GM12874 (cell line): ENCODE measurements around the gene CLPX.

ENCODE experiments used
- TF ChIP-seq, protein P1 (sequence below): IDR thresholded peaks from 2 replicates; pipeline ENCODE4 v1.5.1; 2011; ENCODE audit warnings: low read depth, mild to moderate bottlenecking, control low read depth, low read length, moderate library complexity; ENCODE audit not compliant: insufficient read depth

The CLPX gene

GRCh38 chr15:65204931-65205660 lies 20.0 kb upstream of the CLPX start:
- TF ChIP-seq, protein P1, sequence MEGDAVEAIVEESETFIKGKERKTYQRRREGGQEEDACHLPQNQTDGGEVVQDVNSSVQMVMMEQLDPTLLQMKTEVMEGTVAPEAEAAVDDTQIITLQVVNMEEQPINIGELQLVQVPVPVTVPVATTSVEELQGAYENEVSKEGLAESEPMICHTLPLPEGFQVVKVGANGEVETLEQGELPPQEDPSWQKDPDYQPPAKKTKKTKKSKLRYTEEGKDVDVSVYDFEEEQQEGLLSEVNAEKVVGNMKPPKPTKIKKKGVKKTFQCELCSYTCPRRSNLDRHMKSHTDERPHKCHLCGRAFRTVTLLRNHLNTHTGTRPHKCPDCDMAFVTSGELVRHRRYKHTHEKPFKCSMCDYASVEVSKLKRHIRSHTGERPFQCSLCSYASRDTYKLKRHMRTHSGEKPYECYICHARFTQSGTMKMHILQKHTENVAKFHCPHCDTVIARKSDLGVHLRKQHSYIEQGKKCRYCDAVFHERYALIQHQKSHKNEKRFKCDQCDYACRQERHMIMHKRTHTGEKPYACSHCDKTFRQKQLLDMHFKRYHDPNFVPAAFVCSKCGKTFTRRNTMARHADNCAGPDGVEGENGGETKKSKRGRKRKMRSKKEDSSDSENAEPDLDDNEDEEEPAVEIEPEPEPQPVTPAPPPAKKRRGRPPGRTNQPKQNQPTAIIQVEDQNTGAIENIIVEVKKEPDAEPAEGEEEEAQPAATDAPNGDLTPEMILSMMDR = no peak

DNA sequence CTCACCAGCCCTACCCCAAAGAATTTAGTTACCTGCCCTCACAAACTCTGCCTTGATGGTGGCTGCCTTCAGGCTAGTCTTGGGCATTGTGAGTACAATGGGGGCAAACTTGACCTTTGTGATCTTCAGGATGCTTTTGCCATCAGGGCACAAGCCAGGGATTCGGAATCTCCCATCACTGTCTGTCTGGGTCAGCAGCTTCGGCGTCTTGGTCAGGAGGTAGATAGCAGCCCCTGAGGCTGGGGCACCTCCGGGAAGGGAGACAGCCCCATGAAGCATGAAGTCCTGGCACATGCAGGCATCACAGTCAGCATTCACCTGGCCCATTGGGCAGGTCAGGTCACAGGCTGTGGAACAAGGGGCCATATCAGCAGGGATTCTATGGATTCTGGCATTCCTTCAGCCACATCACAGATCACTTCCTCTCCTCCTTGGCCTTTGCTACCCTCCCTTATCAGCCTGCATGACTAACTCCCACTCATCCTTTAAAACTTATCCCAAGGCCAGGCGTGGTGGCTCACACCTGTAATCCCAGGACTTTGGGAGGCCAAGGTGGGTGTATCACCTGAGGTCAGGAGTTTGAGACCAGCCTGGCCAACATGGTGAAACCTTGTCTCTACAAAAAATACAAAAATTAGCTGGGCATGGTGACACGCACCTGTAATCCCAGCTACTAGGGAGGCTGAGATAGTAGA lies 19.2 kb upstream of the CLPX start:
- TF ChIP-seq, protein P1 = no peak

DNA sequence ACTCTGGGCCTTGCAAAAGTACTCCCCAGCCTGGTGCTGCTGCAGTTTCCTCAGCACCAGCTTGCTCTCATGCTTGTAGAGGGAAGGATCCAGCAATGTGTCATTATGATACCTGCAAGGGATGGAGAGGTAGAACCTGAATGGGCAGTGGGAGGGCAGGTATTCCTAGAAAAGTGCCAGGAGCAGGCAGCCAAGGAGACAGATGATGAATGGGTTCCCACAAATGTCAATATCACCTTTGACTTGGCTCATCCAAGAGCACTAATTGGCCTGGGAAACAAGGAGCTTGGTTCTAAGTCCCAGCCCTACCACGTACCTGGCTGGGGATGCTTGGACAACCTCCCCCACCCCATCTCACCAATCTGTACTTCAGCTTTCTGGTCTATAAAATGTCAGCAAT lies 16.8 kb upstream of the CLPX start:
- TF ChIP-seq, protein P1 = no peak

- TF ChIP-seq, protein P1 = no peak
Measured at GRCh38 chr15:65198571-65198970, 13.4 kb upstream of the CLPX start.

- TF ChIP-seq, protein P1 = no peak
Measured at GRCh38 chr15:65197337-65197645, 12.1 kb upstream of the CLPX start.

DNA sequence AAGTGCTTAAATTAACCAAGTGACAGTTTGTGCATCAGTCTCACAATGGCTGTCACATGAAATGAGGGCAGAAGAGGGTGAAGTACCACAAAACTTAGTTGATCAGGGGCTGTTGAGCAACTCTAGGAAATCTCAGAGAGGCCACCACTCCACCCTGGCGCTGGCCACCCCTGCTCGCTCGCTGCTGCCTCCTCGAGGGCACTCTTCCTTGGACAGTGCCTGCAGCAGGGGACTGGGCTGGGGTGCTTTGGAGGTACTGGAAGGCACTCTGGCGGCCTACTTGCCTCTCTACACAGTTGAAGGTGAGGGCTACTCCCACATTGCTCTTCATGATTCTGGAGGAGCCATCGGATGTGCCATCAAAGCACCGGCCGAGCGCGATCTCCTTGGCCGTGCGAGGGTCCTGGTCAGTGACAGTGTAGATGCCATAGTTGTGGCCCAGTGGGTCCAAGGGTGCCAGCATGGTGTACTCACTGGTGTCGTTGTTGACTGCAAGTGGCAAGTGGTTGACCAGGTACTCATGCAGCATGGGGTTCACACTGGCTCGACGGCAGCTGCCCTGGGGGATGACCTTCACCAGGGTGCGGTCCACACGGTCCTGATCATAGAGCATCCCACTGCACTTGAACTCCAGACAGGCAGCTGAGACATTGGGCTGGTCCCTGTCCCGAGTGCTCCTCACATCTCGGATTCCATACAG lies 11.6 kb upstream of the CLPX start:
- TF ChIP-seq, protein P1 = no peak

GRCh38 chr15:65195548-65195923 lies 10.4 kb upstream of the CLPX start:
- TF ChIP-seq, protein P1 = no peak
